A549 (cell line): ENCODE results near the gene DBNDD2. TPM values are rescaled to one million over a fixed set of nuclear protein-coding genes. Genes with fewer than 3 reads are reported as not detected.

Experiments used
- ATAC-seq, 2 experiments: fragments of 200-7000 bp in 1 of 2; fragments of >200 bp in 1 of 2; cut with Nextera tagmentation in 1 of 2; cut with Tn5 transposase in 1 of 2; 3 replicates each; pipeline versions ENCODE4 v1.8.0 to v1.9.1; 2018 to 2020; ENCODE audit warnings: mild to moderate bottlenecking in 1 of 2, moderate library complexity in 1 of 2
- CTCF ChIA-PET: fragments of 300-600 bp; sonication (Branson Sonifier 250); formaldehyde crosslinking; extraction: SDS; loops from one replicate; lab custom pipeline; 2021; ENCODE audit warnings: antibody characterized with exemption, inconsistent platforms; lab: Yijun Ruan, JAX
- POLR2A ChIA-PET: fragments of 350-600 bp; formaldehyde crosslinking; extraction: SDS; loops from one replicate; lab custom pipeline; 2021; ENCODE audit warnings: antibody characterized with exemption, inconsistent platforms; lab: Yijun Ruan, JAX
- DNase-seq, 2 experiments: peaks; one replicate each; pipeline versions ENCODE4 v3.0.0 to v3.0.0-alpha.2; 2011 to 2016; ENCODE audit warnings: low read depth in 1 of 2, low spot score in 1 of 2
- FAIRE-seq: peaks from 2 replicates; lab custom pipeline; 2011; peaks lifted over from hg19 to GRCh38; lab: Jason Lieb, UNC
- H3K27ac ChIP-seq, 2 experiments: fragments of >200 bp; sonication (Bioruptor Twin); formaldehyde crosslinking; 3 replicates each; pipeline ENCODE4 v1.5.1; 2016 to 2017
- H3K4me1 ChIP-seq: fragments of >200 bp; sonication (Bioruptor Twin); formaldehyde crosslinking; 3 replicates; pipeline ENCODE4 v1.6.1; 2016
- H3K4me2 ChIP-seq: fragments of >200 bp; sonication (Bioruptor Twin); formaldehyde crosslinking; 3 replicates; pipeline ENCODE4 v1.6.1; 2016
- H3K4me3 ChIP-seq: fragments of >200 bp; sonication (Bioruptor Twin); formaldehyde crosslinking; 3 replicates; pipeline ENCODE4 v1.5.1; 2016
- H3K9me3 ChIP-seq: fragments of >200 bp; sonication (Bioruptor Twin); formaldehyde crosslinking; 3 replicates; pipeline ENCODE4 v1.6.1; 2016
- ATOH8 ChIP-seq: fragments of 250-450 bp; sonication (Bioruptor Pico); IDR thresholded peaks from 2 replicates; pipeline ENCODE4 v1.5.0; 2020; ENCODE audit warnings: low read depth, mild to moderate bottlenecking, moderate library complexity
- CBX2 ChIP-seq: fragments of 200-600 bp; sonication (generic); IDR thresholded peaks from 2 replicates; pipeline ENCODE4 v1.6.1; 2016; ENCODE audit warnings: low read depth, mild to moderate bottlenecking, borderline replicate concordance
- CHD4 ChIP-seq: fragments of 200-600 bp; sonication (generic); IDR thresholded peaks from 2 replicates; pipeline ENCODE4 v1.6.1; 2016; ENCODE audit warnings: antibody characterized with exemption, mild to moderate bottlenecking, borderline replicate concordance
- E2F6 ChIP-seq: IDR thresholded peaks from 2 replicates; pipeline ENCODE4 v1.6.1; 2012; ENCODE audit warnings: low read depth, borderline replicate concordance
- EHF ChIP-seq: fragments of 250-450 bp; sonication (Bioruptor Pico); IDR thresholded peaks from 2 replicates; pipeline ENCODE4 v1.5.0; 2020; ENCODE audit warnings: mild to moderate bottlenecking
- FOSB ChIP-seq: fragments of 250-450 bp; sonication (Bioruptor Pico); IDR thresholded peaks from 2 replicates; pipeline ENCODE4 v1.5.0; 2020; ENCODE audit warnings: mild to moderate bottlenecking, moderate library complexity
- GATA3 ChIP-seq: IDR thresholded peaks from 2 replicates; pipeline ENCODE4 v1.6.1; 2012; ENCODE audit warnings: borderline replicate concordance
- HEYL ChIP-seq: fragments of 250-450 bp; sonication (Bioruptor Pico); IDR thresholded peaks from 2 replicates; pipeline ENCODE4 v1.8.0; 2021; ENCODE audit warnings: mild to moderate bottlenecking, moderate library complexity
- HOXB13 ChIP-seq: fragments of 250-450 bp; sonication (Bioruptor Pico); IDR thresholded peaks from 2 replicates; pipeline ENCODE4 v1.5.0; 2020; ENCODE audit warnings: low read depth, mild to moderate bottlenecking, moderate library complexity
- KDM5A ChIP-seq: fragments of 200-600 bp; sonication (generic); IDR thresholded peaks from 2 replicates; pipeline ENCODE4 v1.6.1; 2016; ENCODE audit warnings: antibody characterized with exemption, mild to moderate bottlenecking
- MAFK ChIP-seq: fragments of 450-650 bp; IDR thresholded peaks from 2 replicates; pipeline ENCODE4 v1.6.1; 2014; ENCODE audit not compliant: partially characterized antibody
- MAX ChIP-seq: IDR thresholded peaks from 2 replicates; pipeline ENCODE4 v1.6.1; 2012
- MAZ ChIP-seq: fragments of 150-350 bp; IDR thresholded peaks from 2 replicates; pipeline ENCODE4 v1.6.1; 2014; ENCODE audit warnings: antibody characterized with exemption, low read depth, low read length, borderline replicate concordance
- MYC ChIP-seq: IDR thresholded peaks from 2 replicates; pipeline ENCODE4 v1.6.1; 2012; ENCODE audit warnings: mild to moderate bottlenecking, inconsistent platforms, low read length, improper control_type of control experiment, borderline replicate concordance
- NPAS2 ChIP-seq: fragments of 250-450 bp; sonication (Bioruptor Pico); IDR thresholded peaks from 2 replicates; pipeline ENCODE4 v1.8.0; 2022; ENCODE audit warnings: mild to moderate bottlenecking, moderate library complexity, borderline replicate concordance
- POLR2AphosphoS2 ChIP-seq: conservative IDR thresholded peaks from 2 replicates; pipeline ENCODE4 v1.6.1; 2012; ENCODE audit warnings: low read length, improper control_type of control experiment, inconsistent platforms
- RARB ChIP-seq: fragments of 250-450 bp; sonication (Bioruptor Pico); IDR thresholded peaks from 2 replicates; pipeline ENCODE4 v1.8.0; 2021; ENCODE audit warnings: mild to moderate bottlenecking, moderate library complexity
- RFX5 ChIP-seq: fragments of 450-650 bp; IDR thresholded peaks from 2 replicates; pipeline ENCODE4 v1.7.1; 2014; ENCODE audit warnings: antibody characterized with exemption, mild to moderate bottlenecking, moderate library complexity
- SREBF2 ChIP-seq: fragments of 450-650 bp; IDR thresholded peaks from 2 replicates; pipeline ENCODE4 v1.6.1; 2014; ENCODE audit warnings: mild to moderate bottlenecking, moderate library complexity
- TP53 ChIP-seq: fragments of 250-450 bp; sonication (Bioruptor Pico); IDR thresholded peaks from 2 replicates; pipeline ENCODE4 v1.5.0; 2021; ENCODE audit warnings: mild to moderate bottlenecking, moderate library complexity
- ZC3H11A ChIP-seq: fragments of 450-650 bp; IDR thresholded peaks from 2 replicates; pipeline ENCODE4 v1.6.1; 2014; ENCODE audit warnings: antibody characterized with exemption, mild to moderate bottlenecking
- ZFP36 ChIP-seq: fragments of 450-650 bp; IDR thresholded peaks from 2 replicates; pipeline ENCODE4 v1.6.1; 2014; ENCODE audit warnings: borderline replicate concordance; ENCODE audit not compliant: partially characterized antibody
- WGBS: methylation state at CpG from one replicate; pipeline ENCODE4 v1.1.6; 2017; ENCODE audit errors: missing lambda C conversion rate; 5-methylcytosine and 5-hydroxymethylcytosine counted together
- polyA plus RNA-seq, 4 experiments: library from polyadenylated mRNA; depleted of rRNA in 3 of 4; stranded (reverse); fragments of >200 nt; fragmentation: RNase III in 1 of 4; extraction: RNeasy Plus Mini Kit Qiagen cat#74134 plus additional on column Dnase treatment in 1 of 4; gene quantifications; 2 replicates in 3 of 4; 3 replicates in 1 of 4; pipeline ENCODE4 v1.2.3, GENCODE V29; 2011 to 2017

DBNDD2 gene
- polyA plus RNA-seq, 2 of the 4 experiments (the other 2 are of a cell fraction): 6.5 to 20.9 TPM

GRCh38 chr20:45425561-45425960, 17.5 kb downstream of the DBNDD2 start:
- CTCF ChIA-PET: interaction anchor here (6.7 kb wide), 2 partner anchors 11 to 52 kb away, joined by 42 to 43 read pairs; no protein-coding TSS in a partner anchor
- WGBS: 98% methylated on average over 17 of the region's 17 CpGs

GRCh38 chr20:45426320-45427016, 18.4 kb downstream of the DBNDD2 start:
- Histone ChIP-seq H3K9me3 (no peaks in the 10 kb centered on the region), H3K4me2 (no peak overlapping the region), H3K4me1 (no peaks in the 10 kb centered on the region), H3K4me3 (no peak overlapping the region)
- ATAC-seq: no peak; a peak in 1 of 6 replicates
- DNase-seq: no peak
- 87% methylated on average over 5 of the region's 5 CpGs for WGBS
- CTCF ChIA-PET: interaction anchor here (0.6 to 6.7 kb wide), 3 partner anchors 10 to 52 kb away, joined by 3 to 43 read pairs (median 42); no protein-coding TSS in a partner anchor
- TF ChIP-seq ZC3H11A (no peak), MYC (no peak), RFX5 (no peak), FOSB (no peak), SREBF2 (no peak), GATA3 (no peak), MAFK (no peak), CBX2 (no peak), HEYL (CRISPR knock-in tag) (no peak), TP53 (no peak), KDM5A (no peak), EHF (CRISPR knock-in tag) (no peak), E2F6 (no peak), RARB (CRISPR knock-in tag) (no peak), POLR2AphosphoS2 (no peak), CHD4 (no peak)
- TF ChIP-seq, all 56 proteins: peak for 0
- FAIRE-seq: no peak
- POLR2A ChIA-PET: interaction anchor here (1.1 kb wide), 1 partner anchor 11 kb away, joined by 4 read pairs; the partner anchor contains the start of gene PIGT
- no peak overlapping the region for H3K27ac ChIP-seq

More at GRCh38 chr20:45425561-45425960, 17.5 kb downstream of the DBNDD2 start:
- no peak for TF ChIP-seq HOXB13
- TF ChIP-seq SREBF2: no peak
- TF ChIP-seq ZFP36: no peak
- TF ChIP-seq ZC3H11A: no peak
- no peak for TF ChIP-seq MAX
- no peak for TF ChIP-seq NPAS2 (CRISPR knock-in tag)
- no peak for TF ChIP-seq MAZ
- no peak for TF ChIP-seq ATOH8 (CRISPR knock-in tag)
- TF ChIP-seq, all 56 proteins: peak for 0
- ATAC-seq: no peak
- no peak overlapping the region for H3K4me3 ChIP-seq
- no peak overlapping the region for H3K27ac ChIP-seq
- no peak for DNase-seq
- no peaks in the 10 kb centered on the region for H3K4me1 ChIP-seq
- H3K4me2 ChIP-seq: no peak overlapping the region
- POLR2A ChIA-PET: interaction anchor here (1.1 kb wide), 1 partner anchor 10 kb away, joined by 4 read pairs; the partner anchor contains the start of gene PIGT
- no peak for FAIRE-seq
- no peaks in the 10 kb centered on the region for H3K9me3 ChIP-seq
